Forelimb muscle (tissue), 1 donor: Measurements from ENCODE around the gene CTDNEP1. TPM values are rescaled to one million over a fixed set of nuclear protein-coding genes. Genes with fewer than 3 reads are reported as not detected.

ENCODE experiments used
- DNase-seq: peaks from one replicate; pipeline ENCODE4 v3.0.0-alpha.2; 2013; ENCODE audit warnings: low read depth
- polyA plus RNA-seq: library from polyadenylated mRNA; unstranded; fragments of 120-200 nt; gene quantifications from one replicate; pipeline ENCODE4 v1.2.1, GENCODE V29; 2013; ENCODE audit not compliant: insufficient read length

The CTDNEP1 gene
- polyA plus RNA-seq, 1 donor: 187 TPM

DNA sequence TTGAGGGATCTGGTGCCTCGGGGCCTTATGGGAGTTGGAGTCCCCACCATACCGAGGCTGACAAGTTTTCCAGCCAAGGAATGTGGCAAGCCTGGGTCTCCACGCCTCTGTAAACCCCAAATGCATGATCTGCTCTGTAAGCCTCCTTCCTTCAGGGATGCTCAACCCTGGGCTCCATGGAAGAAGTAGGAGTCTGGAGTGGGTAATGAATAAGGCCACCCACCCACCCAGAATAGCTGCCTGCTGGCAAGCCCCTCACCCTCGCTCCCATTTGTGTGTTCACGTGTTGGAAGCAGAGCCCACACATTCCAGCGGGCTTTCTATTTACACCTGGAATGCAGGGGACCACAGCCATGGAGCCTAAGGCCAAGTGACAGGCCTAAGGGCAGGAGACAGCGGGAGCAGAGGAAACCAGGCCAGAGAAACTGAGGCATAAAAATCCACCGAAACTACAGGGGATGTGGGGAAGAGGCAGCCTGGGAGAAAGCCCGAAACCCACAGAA is 36.3 kb downstream of the CTDNEP1 start:
- no peak for DNase-seq

DNA sequence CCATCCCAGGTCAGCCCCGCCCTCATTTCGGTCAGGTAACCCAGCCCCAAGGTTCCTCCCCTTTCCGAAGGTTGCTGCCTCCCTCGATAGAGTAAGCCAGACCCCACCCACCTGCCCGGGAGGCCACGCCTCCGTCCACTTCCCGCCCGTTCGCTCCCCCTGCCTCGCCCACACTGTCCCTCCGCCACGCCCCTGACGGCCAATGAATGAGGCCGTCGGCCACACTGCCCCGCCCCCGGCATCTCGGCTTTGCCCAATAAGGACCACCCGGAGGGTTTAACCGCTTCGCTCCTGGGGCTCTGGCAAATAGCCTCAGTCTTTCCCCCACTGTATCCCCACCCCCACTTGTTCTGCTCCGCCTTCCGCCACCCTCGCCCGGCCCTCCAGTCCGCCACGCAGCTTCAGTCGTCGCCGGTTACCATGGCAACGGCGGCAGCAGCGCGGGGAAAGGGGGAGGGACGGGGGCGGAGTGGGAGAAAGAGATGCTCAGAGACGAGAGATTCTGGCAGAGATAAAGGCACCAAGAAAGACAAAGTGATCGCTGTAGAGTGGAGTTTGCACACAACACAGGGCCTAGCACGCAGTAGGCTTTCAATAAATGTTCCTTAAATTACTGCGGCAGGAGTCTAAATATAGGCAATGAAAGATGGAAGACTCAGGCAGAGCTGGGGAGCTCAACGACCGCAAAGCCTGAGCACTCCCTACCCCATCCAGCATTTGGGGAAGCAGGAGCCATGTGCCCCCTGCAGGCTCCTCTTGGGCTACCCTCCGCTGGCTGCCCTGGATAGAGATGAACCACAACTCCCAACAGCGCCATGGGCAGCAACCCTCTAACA is 37.0 kb downstream of the CTDNEP1 start:
- DNase-seq: peak; percentile 90

DNA sequence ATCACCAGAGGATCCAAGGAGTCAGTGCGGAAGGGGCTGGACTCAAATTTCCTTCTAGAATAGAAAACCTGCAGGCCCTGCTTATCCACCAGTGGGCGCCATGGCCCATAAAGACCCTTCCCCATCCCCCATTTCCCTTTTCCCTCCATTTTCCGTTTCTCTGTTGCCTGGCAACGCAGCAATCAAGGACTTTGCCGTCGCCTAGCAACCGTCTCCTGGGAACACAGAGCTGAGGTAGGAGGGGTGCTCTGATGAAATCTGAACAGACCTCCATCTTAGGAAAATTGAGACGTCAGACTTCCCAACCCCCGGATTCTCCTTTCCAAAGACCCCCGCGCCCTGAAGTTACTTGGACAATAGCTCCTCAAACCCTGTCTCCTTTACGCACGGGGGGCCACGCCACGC is 37.6 kb downstream of the CTDNEP1 start:
- peak; percentile 84 for DNase-seq

DNA sequence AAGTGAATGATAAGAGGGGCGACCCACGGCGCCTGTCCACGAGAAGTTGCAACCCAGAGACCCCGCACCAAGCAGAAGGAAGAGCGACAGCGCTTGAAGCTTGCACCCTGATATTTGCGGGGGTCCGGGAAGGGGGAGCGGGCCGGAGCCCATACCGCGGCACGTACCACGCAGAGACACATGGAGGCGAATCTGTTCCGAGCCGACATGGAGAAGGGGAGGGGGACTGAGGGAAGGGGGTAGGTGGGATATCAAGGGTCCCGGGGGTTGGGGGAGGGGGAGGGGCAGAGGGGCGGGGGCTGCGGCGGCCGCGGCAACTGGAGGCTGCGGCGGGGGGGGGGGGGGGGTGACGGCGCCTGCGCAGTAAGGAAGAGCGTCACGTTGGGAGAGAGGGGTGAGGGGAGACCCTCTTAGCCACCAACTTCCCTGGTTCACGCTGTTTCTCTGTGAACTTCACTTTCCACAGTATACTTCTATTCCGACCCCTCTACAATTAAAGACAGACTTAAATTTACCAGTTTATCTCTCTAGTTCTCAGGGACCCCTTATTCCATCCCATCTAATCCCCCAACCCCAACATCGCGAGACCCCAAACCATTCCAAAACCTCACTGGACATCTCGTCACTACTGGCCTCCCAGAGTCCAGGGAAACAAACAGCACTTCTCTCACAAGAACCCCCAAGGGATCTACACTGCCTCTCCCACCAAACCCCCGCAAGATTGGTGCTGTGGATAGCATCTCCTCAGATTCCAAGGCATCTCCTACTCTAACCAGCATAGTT is 39.9 kb downstream of the CTDNEP1 start:
- no peak for DNase-seq

DNA sequence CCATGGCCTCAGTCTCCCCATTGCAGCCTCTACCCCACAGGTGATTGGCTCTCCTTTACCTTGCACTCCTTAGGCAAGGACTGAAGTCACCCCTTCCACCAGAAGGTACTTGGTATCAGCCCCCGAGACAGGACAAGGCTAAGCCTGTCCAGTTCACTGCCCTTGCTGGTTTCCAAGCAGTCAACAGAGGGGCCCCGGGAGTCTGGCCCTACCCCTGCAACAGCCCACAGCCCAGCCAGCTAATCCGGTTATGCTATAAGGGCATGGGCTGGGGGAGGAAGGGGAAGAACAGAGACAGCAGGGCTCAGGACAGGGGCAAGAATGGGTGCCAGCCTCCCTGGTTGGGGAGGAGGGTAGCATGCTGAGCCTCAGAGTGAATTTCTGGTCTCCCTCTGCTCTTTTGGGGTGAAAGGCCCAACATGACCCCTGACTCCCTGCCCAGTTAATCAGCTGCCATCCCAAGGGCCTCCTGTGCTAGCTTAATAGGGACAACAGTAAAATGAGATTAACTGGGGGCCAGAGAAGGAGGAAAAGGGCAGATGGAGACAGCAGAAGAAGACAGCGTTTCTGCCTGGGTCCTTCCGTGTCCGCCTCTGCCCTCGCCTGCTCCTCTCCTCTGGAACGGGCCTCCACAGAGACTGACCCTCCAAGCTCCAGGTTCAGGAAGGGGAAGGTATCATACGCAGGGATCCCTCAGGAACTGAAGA is 42.6 kb downstream of the CTDNEP1 start:
- DNase-seq: no peak

DNA sequence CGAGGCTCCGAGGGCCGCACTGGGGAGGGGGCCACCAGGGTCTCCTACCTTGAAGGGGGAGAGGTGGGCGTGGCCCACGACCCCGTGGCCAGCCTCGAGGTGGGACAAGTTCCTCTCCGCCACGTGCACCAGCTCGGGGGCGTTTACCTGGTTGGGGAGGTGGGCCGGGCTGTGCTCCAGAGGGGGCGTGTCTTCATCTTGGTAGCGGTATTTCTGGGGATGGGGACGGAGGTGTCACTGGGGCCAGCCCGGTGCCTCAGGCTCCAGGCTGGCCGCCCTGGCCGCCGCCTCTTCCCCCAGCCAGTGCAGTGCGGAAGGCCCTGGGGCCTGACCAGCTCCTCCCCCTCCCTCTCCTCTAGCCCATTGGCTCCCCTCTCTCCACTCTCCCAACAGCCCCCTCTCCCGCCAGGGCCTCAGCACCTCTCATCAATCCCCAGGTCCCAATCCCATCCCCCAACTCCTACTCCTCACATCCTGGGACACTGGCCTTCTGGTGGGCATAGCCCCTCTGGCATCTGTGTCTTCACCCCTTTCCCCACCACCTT is 43.4 kb downstream of the CTDNEP1 start:
- no peak for DNase-seq

DNA sequence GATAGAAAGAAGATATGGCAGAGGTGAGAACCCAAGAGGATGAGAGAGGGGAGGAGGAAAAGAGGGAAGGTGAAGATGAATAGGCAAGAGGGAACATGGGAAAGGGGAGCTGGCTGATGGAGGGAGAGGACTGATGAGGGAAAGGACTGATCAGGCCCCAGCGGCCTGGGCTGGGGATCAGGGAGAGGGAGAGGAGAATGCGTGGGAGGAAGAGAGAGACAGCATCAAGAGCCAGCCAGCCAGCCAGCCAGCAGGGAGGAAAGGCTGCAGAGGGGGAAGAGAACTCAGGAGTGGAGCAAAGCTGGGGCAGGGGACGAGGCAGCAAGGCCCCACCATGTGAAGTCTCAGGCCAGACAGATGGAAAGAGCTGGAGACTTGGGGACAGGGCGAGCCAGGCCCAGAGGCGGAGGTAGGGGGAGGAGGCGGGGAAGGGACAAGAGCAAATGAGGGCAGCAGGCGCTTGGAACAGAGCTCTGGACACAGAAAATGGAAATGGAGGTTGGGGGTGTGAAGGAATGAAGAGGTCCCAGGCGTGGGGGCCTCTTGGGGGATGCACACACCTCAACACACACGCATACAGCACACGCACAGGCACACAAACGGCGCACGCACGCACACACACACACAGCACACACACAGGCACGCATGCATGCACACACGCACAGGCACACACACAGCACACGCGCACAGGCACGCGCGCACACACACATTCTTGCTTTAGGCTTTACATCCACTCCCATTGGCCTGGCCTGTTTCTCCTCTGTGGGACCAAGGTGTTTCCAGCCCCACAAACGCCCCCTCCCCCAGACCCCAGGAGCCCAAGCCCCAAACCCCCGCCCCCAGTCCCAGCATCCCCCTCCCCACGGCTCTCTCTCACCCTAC is 44.2 kb downstream of the CTDNEP1 start:
- no peak for DNase-seq

DNA sequence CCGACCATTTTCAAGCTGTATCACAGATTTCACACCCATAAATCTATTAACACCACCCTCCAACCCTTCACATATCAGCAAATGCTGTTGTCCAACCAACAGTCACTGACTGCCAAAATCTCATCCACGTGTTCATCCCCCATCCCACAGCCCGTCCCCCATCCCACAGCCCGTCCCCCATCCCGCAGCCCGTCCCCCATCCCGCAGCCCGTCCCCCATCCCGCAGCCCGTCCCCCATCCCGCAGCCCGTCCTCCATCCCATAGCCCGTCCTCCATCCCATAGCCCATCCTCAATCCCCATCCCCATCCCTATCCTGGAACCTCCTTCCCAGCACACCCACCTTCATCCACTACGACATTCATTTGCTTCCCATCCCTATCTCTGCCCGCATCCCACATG is 46.0 kb downstream of the CTDNEP1 start:
- DNase-seq: no peak

DNA sequence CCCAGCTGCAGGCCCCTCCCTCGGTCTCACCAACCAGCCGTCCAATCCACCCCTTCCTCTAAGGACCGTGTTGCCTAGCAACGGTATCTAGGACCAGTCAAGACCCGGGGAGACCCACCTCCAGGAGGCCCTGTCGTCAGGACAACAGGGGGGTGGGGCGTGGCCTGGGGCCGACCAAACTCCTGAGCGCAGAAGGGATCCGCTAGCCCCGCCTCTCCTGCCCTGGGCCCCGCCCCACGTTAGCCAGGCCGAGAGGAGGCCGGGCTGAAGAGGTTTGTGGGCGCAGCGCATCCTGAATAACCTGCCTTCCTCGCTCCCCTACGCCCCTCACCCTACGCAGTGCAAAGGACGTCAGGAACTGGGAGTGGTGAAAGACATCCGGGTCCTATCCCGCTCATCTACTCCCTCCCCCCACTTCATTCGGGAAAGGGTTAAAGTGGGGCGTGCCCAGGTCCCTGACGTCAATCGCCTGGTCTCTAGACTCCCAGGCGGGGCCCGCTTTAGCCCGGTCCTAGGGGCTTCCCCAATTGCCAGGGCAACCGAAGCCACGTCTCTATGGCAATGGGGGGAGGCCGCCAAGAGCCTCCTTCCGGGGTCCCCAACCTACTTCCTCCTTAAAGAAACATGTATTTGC is 46.6 kb downstream of the CTDNEP1 start:
- no peak for DNase-seq

DNA sequence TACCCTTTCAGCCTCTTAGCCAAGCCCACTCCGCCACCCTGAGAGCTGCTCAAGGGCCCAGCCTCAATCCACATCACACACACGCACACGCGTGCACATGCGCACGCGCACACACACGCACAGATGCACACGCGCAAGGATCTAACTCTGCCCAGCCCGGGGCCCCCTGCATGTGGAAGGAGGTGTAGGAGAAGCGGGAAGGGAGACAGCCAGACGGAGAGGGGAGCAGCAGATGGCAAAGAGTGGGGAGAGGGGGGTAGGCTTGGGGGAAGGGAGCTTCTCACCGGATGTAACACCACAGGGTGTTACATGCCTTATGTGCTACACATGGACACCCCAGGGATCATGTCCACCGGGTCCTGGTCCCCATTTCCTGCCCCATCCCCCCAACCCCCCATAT is 47.2 kb downstream of the CTDNEP1 start:
- no peak for DNase-seq

DNA sequence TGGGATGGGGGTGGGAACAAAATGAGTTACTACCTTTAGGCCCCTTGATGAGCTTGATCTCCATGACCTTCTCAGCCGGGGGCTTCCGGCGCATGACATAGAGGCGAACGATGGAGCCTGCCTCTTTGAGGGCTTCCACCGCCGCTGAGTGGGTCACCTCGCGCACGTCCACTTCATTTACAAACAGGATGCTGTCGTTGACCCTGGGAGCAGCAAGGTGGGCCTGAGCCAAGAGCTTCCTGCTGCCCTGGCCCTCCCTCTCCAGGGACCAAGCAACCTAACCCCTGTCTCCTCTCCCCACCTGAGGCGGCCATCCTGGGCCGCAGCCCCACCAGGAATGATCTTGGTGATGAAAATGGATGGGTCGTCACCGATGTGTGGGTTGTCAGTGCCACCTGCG is 48.1 kb downstream of the CTDNEP1 start:
- no peak for DNase-seq

DNA sequence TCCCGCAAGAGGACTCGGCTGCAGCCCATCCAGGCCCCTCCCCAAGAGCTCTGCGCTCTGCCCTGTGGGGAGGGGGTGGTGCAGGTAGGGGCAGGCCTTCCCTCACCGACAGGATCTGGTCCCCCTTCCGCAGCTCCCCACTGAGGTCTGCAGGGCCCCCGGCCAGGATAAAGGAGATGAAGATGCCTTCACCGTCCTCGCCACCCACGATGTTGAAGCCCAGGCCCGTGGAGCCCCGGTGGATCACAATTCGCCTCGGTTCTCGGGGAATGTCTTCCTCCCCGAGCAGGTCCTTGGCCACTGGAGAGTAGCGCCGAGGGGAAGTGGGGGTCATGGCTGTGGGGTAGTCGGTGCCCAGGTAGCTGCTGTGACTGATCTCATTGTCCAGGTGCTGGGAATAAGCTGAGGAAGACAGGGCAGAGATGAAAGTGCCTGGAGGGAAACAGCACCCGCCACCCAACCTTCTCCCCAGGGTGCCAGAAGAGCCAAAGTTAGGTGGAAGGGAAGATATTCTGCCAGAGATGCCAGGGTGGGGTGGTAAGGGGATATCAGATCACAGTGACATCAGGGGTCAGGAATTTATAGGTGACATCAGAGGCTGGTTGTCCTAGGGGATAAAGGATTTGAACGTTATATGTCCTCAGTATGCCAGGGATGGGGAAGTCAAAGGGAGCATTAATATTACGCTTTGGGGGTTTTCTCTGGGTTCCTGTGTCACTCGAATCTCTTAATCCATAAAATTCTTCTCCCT is 54.7 kb downstream of the CTDNEP1 start:
- DNase-seq: no peak

DNA sequence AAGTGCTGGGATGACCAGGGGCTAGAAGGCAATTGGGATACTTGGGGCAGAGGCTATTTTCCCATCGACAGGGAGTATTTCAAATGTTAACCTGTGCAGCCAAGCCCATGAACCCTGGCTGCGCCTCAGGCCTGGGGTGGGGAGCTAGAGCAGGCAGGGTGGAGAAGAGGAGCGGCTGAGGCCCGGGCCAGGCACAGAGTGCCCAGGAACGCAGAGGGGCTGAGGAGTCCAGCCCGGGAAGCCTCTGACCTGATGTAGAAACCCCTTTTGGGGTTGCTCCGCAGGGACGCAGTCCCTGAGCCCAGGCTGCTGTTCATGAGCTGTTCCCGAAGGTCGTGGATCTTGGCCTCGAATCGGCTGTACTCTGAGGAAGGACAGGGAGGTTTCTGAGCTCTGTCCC is 55.6 kb downstream of the CTDNEP1 start:
- no peak for DNase-seq

Other genes starting within 250 kb of the CTDNEP1 start
- gene RNASEK, start 239.1 kb downstream of the CTDNEP1 start, polyA plus RNA-seq: 118 TPM
- 19.3 TPM for gene BCL6B, start 228.7 kb downstream of the CTDNEP1 start, polyA plus RNA-seq
- gene SLC16A13, start 215.7 kb downstream of the CTDNEP1 start, polyA plus RNA-seq: 0.96 TPM
- gene SLC16A11, start 207.6 kb downstream of the CTDNEP1 start, polyA plus RNA-seq: 0.33 TPM
- gene CLEC10A, start 171.5 kb downstream of the CTDNEP1 start, polyA plus RNA-seq: 2.2 TPM
- 0.11 TPM for gene ASGR2, start 136.9 kb downstream of the CTDNEP1 start, polyA plus RNA-seq
- 2.3 TPM for gene ASGR1, start 72.4 kb downstream of the CTDNEP1 start, polyA plus RNA-seq
- gene DLG4, start 31.9 kb downstream of the CTDNEP1 start, polyA plus RNA-seq: 18.0 TPM
- 243 TPM for gene ACADVL, start 31.8 kb downstream of the CTDNEP1 start, polyA plus RNA-seq
- gene DVL2, start 17.2 kb downstream of the CTDNEP1 start, polyA plus RNA-seq: 36.2 TPM
- gene PHF23, start 12.3 kb downstream of the CTDNEP1 start, polyA plus RNA-seq: 35.7 TPM
- 246 TPM for gene GABARAP, start 9.3 kb downstream of the CTDNEP1 start, polyA plus RNA-seq
- gene ELP5, start 481 bp upstream of the CTDNEP1 start, polyA plus RNA-seq: 48.5 TPM
- gene CLDN7, start 10.7 kb upstream of the CTDNEP1 start, polyA plus RNA-seq: 0.99 TPM
- 39.2 TPM for gene SLC2A4, start 30.0 kb upstream of the CTDNEP1 start, polyA plus RNA-seq
- gene YBX2, start 42.9 kb upstream of the CTDNEP1 start, polyA plus RNA-seq: 2.4 TPM
- 281 TPM for gene EIF5A, start 55.9 kb upstream of the CTDNEP1 start, polyA plus RNA-seq
- 60.5 TPM for gene GPS2, start 63.6 kb upstream of the CTDNEP1 start, polyA plus RNA-seq
- 18.7 TPM for gene NEURL4, start 77.6 kb upstream of the CTDNEP1 start, polyA plus RNA-seq
- gene ACAP1, start 84.8 kb upstream of the CTDNEP1 start, polyA plus RNA-seq: 11.3 TPM
- 6.5 TPM for gene KCTD11, start 100.4 kb upstream of the CTDNEP1 start, polyA plus RNA-seq
- gene TMEM95, start 103.4 kb upstream of the CTDNEP1 start, polyA plus RNA-seq: not detected
- gene TNK1, start 129.4 kb upstream of the CTDNEP1 start, polyA plus RNA-seq: 0.71 TPM
- gene PLSCR3, start 142.8 kb upstream of the CTDNEP1 start, polyA plus RNA-seq: 27.7 TPM
- gene TMEM256, start 152.4 kb upstream of the CTDNEP1 start, polyA plus RNA-seq: 55.6 TPM
- gene NLGN2, start 156.1 kb upstream of the CTDNEP1 start, polyA plus RNA-seq: 24.5 TPM
- not detected for gene SPEM1, start 168.6 kb upstream of the CTDNEP1 start, polyA plus RNA-seq
- gene SPEM2, start 173.9 kb upstream of the CTDNEP1 start, polyA plus RNA-seq: not detected
- not detected for gene SPEM3, start 177.1 kb upstream of the CTDNEP1 start, polyA plus RNA-seq
- gene TMEM102, start 183.7 kb upstream of the CTDNEP1 start, polyA plus RNA-seq: 0.87 TPM
- 1.4 TPM for gene FGF11, start 187.8 kb upstream of the CTDNEP1 start, polyA plus RNA-seq
- 89.3 TPM for gene CHRNB1, start 193.3 kb upstream of the CTDNEP1 start, polyA plus RNA-seq
- gene ZBTB4, start 227.9 kb upstream of the CTDNEP1 start, polyA plus RNA-seq: 25.1 TPM
- gene SLC35G6, start 229.7 kb upstream of the CTDNEP1 start, polyA plus RNA-seq: 0.15 TPM
- gene POLR2A, start 232.6 kb upstream of the CTDNEP1 start, polyA plus RNA-seq: 53.3 TPM